ENCODE results near the gene ZC3H12A.

Gene ZC3H12A

GRCh38 chr1:37479255-37480124, 5.1 kb downstream of the ZC3H12A start:
- peak; percentile 91 for DNase-seq

- DNase-seq = no peak
Measured at GRCh38 chr1:37480125-37480466, 5.7 kb downstream of the ZC3H12A start.

DNA sequence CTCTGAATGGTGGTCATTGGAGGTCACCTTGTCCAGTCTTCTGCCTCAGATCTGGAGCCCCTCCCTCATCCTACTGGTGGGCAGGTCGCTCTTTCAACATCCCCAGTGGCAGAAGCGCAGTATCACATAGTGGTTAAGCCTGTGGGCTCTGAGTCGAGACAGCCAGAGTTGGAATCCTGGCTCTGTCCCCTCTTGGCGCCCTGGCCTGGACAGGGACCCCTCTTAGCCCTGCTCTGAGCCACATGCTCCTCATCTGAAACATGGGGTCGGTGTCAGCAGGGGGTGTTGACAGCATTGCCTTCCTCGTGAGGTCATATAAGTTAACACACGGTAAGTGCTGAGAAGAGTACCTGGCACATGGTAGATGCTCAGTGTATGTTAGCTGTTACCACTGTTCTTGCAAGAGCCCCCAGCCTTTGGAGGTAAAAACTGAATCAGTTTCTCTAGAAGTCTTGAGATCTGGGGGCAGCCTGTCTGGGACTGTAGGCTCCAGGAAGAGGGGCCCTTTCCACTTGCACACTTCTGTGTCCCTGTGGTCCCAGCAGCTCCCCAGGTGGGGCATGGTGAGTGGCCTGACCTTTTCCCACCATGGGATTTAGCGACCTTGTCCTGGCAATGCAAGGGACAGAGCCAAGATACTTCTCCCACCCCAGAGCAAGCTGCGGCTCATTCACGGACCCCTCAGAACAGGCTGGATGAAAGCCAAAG, 6.4 kb downstream of the ZC3H12A start:
- no peak for DNase-seq

DNA sequence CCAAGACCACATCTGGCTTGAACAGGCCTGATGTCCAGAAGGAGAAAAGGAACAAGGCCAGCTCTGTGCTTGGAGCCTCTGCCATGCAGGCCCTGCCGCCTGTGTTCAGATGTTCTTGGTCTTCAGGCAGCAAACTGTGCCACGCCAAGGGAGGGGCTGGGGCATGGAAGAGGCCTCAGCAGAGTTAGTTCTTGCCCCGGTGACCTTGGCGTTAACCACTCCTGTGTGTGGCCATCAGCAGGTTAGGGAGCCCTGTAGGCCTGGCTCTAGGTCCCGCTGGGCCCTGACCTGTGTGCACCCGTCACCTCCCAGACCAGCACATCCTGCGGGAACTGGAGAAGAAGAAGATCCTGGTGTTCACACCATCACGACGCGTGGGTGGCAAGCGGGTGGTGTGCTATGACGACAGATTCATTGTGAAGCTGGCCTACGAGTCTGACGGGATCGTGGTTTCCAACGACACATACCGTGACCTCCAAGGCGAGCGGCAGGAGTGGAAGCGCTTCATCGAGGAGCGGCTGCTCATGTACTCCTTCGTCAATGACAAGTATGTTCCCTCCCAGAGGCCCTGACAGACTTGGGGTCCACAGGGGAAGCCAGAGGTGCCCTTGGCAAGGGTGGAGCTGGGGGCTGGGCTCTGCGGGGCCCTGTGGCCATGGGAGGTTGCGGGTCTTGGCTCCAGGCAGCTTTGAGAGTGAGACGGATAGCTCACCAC, 7.1 kb downstream of the ZC3H12A start:
- peak; percentile 32 for DNase-seq

DNA sequence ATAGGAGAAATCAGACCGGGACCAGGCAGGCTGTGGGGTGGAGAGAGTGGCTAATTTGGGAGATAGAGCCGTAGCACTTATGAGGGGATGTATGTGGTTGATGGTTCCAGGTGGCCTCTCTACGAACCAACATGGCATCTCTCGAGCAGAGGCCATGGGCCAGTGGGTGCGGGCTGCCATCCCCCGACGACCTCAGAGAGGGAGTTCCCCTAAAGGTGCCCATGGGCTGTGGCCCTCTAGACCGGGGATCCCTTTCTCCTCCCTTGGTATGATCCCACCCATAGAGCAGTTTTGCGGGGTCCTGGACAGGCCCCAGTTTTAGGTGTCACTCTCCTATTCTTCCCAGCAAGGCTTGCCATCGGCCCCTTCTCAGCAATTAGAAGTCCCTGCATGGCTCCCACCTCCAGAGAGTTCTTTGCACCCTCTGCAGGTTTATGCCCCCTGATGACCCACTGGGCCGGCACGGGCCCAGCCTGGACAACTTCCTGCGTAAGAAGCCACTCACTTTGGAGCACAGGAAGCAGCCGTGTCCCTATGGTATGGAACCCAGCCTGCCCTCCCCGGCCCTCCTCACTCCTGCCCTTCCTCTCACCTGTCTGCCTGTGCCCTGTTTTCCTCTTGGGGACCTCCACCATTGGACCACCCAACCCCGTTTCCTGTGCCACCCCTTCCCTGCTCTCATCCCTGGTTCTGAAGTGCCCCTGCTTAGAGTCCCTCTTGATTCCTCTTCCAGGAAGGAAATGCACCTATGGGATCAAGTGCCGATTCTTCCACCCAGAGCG, 7.8 kb downstream of the ZC3H12A start:
- no peak for DNase-seq

DNA sequence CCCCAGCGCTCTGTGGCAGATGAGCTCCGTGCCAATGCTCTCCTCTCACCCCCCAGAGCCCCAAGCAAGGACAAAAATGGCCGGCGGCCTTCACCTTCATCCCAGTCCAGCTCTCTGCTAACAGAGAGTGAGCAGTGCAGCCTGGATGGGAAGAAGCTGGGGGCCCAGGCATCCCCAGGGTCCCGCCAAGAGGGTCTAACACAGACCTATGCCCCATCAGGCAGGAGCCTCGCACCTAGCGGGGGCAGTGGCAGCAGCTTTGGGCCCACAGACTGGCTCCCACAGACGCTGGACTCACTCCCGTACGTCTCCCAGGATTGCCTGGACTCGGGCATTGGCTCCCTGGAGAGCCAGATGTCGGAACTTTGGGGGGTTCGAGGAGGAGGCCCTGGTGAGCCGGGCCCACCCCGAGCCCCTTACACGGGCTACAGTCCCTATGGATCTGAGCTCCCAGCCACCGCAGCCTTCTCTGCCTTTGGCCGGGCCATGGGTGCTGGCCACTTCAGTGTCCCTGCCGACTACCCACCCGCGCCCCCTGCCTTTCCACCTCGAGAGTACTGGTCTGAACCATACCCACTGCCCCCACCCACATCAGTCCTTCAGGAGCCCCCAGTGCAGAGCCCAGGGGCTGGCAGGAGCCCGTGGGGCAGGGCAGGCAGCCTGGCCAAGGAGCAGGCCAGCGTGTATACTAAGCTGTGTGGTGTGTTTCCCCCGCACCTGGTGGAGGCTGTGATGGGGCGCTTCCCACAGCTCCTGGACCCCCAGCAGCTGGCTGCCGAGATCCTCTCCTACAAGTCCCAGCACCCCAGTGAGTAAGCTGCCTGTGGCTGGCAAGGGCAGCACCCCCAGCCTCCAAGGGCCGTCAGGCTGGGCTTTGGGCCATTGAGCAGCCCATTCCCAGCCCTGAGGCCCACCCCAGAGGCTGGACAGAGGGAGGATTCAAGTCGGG, 8.7 kb downstream of the ZC3H12A start:
- DNase-seq = no peak

GRCh38 chr1:37483785-37484184, 9.4 kb downstream of the ZC3H12A start:
- DNase-seq = no peak

GRCh38 chr1:37484325-37485051, 10.1 kb downstream of the ZC3H12A start:
- DNase-seq = no peak

- DNase-seq = peak; percentile 37
Measured at GRCh38 chr1:37485902-37486679, 11.7 kb downstream of the ZC3H12A start.

GRCh38 chr1:37486680-37487618, 12.6 kb downstream of the ZC3H12A start:
- DNase-seq = peak; percentile 81

GRCh38 chr1:37487619-37487984, 13.2 kb downstream of the ZC3H12A start:
- no peak for DNase-seq

DNA sequence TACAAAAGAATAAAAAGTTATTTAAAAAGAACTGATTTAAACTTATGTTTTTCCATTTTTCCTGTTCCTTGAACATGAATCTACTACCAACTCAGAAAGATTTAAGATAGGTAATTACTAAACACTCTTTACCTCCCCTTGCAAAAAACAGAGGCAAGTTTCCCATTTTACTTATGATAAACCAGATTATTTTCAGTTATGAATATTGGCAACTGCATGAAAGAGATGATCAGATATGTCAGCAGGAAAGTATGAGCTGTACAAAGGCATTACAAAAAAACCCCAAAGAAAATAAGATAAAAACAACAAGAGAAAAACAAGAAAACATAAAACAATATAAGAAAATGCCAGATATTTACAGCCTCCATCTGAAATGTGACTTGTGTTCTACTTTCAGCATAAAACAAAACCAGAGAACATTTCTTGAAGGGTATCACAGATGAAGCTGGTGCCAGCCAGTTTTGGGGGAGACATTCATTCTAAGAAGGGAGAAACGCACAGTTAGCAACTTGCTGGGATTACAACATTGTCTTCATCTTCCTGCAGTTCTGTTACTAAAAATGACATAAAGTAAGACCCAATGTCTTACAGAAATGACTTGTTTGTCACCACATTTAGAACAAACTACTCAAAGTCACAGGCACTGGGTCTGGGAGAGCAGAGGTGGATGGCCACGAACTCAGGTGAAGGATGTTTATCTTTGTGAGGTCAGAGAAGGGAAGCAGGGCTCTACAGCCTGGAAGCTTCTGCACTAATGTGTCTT, 19.1 kb downstream of the ZC3H12A start:
- DNase-seq = no peak

DNA sequence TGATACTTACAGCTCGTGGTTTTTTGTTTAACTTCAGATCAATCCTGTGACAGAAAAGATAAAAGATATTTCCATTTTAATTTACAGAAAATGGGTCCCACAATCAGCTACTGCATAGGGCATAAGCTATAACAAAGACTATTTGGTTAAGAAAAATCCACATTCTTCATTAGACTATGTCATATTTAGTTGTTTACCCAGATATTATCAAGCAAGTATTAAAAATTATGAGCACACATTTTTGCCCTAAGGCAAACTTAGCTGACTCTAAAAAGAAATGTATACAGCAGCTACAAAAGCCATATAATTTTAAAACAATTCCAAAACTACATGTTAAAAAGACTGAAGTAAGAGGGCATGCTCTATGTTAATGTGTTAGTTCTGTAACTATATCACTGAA, 21.5 kb downstream of the ZC3H12A start:
- no peak for DNase-seq

DNA sequence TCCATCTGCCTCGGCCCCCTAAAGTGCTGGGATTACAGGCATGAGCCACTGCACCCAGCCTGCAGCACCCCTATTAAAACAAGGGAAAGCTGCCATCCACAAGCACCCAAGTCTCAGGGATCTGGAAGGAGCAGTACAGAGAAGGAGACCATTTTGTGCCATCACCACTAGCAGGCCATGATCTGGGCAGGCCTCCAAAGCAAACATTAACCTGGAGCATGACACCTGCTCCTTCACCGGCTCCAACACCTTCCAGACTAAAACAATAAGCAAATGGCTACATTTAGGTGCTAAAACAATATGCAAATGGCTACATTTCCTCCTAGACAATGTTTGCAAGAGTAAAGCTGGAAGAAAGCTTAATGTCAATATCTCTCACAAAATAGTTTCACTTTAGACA, 23.5 kb downstream of the ZC3H12A start:
- DNase-seq = no peak

GRCh38 chr1:37498872-37499617, 24.7 kb downstream of the ZC3H12A start:
- DNase-seq = peak; percentile 22

- DNase-seq = no peak
Measured at GRCh38 chr1:37501661-37502060, 27.3 kb downstream of the ZC3H12A start.

GRCh38 chr1:37502104-37502503, 27.7 kb downstream of the ZC3H12A start:
- DNase-seq = no peak

Data from hematopoietic multipotent progenitor cell treated with erythropoietin and hydrocortisone succinate and interleukin-3 and kit ligand, for 4 days (in vitro differentiated cells).